Memory B cell (primary cell): ENCODE data around the gene NDUFS7.
A peak's percentile ranks its signal among the peaks of the same experiment; 100 is the strongest.

Source experiments
- ATAC-seq: fragments of 150-1000 bp; cut with Tn5 transposase; 2 replicates; pipeline ENCODE4 v1.10.0; 2021; ENCODE audit warnings: low read depth, mild to moderate bottlenecking, moderate library complexity
- DNase-seq, 2 donors: peaks; one replicate each; pipeline ENCODE4 v3.0.0; 2022; ENCODE audit warnings: low spot score in 2 of 2
- H3K27ac Mint-ChIP-seq: one replicate; pipeline ENCODE4 v1.8.0; 2022; ENCODE audit warnings: mild to moderate bottlenecking, moderate library complexity, mixed read lengths
- H3K27me3 Mint-ChIP-seq: one replicate; pipeline ENCODE4 v1.8.0; 2022; ENCODE audit warnings: mixed read lengths
- H3K36me3 Mint-ChIP-seq: one replicate; pipeline ENCODE4 v1.8.0; 2022; ENCODE audit warnings: mild to moderate bottlenecking, mixed read lengths
- H3K4me1 Mint-ChIP-seq: one replicate; pipeline ENCODE4 v1.8.0; 2022; ENCODE audit warnings: mixed read lengths
- H3K4me3 Mint-ChIP-seq: one replicate; pipeline ENCODE4 v1.8.0; 2022; ENCODE audit warnings: mild to moderate bottlenecking, moderate library complexity, mixed read lengths
- H3K9me3 Mint-ChIP-seq: one replicate; pipeline ENCODE4 v1.8.0; 2022; ENCODE audit warnings: mixed read lengths

The NDUFS7 gene

DNA sequence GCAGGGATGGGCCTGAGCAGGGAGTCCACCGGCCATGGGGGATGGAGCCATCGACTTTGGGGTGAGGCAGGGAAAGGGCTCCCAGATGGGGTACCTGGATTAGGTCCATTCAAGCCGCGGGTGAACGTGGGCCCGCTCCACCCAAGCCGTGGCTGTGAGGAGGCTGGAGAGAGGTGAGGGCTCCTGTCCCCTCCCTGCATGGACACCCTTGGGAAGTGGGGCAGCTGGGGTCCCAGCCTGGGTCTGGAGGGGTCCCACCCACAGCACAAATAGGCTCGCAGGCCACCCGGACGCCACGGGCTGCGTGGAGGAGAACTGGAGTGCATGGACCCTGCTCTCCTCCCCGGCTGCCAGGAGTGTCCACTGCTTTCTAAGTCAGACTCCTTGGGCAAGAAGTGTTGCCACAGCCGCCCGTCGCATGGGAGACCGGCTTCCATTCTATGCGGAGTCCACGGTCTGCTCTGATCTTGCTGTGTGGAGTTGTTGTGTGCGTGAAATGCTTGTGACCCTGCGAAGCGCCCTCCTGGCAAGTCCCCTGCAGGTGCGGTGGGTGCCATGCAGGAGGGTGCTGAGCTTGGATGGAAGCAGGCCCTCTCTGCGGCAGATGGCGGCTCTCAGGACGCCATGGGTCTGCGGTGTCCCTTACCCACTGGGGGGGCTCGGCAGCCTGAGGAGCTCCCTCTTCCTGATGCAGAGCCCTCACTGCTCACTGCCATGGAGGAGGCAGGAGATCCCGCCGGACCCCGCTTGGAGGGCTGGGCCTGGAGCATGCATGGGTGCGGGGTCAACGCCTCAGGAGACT lies 25.7 kb downstream of the NDUFS7 start:
- Mint-ChIP-seq H3K9me3 (no peaks in the 10 kb centered on the region), H3K27ac (no peak overlapping the region), H3K27me3 (peaks cover 2% of the 10 kb centered on the region), H3K4me3 (peak overlapping the region; percentile 88), H3K36me3 (no peaks in the 10 kb centered on the region), H3K4me1 (peaks cover 29% of the 10 kb centered on the region)
- ATAC-seq (no peak), DNase-seq (no peak)

DNA sequence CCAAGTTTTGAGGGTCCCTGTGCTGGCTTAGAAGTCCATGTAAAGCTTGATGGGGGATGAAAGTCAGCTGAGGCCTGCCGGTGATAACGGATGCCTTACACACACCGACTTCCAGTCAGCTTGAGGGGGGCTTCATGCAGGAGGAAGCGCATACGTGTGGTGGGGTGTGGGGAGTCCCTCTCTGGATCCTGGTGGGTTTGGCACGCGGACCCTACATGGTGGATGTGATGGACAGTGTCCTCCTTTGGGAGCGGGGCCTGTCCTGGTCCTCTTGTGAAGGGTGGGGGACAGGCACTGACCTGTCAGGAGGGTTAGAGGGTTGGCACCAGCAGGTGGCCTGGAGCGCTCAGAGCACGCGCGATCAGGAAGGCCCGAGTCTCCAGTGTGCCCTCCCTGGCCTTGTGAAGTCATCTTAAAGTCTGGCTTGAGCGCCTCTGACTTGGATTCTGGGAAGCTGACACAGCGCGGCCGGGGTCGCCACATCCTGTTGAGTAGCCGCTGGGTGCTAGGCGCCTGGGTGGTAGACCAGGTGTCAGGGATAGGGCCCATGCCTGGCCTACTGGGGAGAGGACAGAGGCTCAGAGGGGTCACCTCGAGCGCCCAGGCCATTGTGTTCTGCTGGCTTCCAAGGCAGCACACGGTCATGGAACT lies 26.6 kb downstream of the NDUFS7 start:
- Mint-ChIP-seq H3K4me3 (peak overlapping the region; percentile 88), H3K36me3 (no peaks in the 10 kb centered on the region), H3K4me1 (peaks cover 35% of the 10 kb centered on the region), H3K27me3 (no peaks in the 10 kb centered on the region), H3K9me3 (no peaks in the 10 kb centered on the region), H3K27ac (peak overlapping the region; percentile 9)
- ATAC-seq (no peak), DNase-seq (no peak)

GRCh38 chr19:1410789-1411188 lies 27.1 kb downstream of the NDUFS7 start:
- no peak for ATAC-seq
- H3K9me3 Mint-ChIP-seq, result no peaks in the 10 kb centered on the region
- H3K27ac Mint-ChIP-seq, result peak overlapping the region; percentile 9
- H3K27me3 Mint-ChIP-seq, result no peaks in the 10 kb centered on the region
- H3K4me1 Mint-ChIP-seq, result peaks cover 37% of the 10 kb centered on the region
- H3K4me3 Mint-ChIP-seq, result peak overlapping the region; percentile 88
- DNase-seq, result no peak
- no peaks in the 10 kb centered on the region for H3K36me3 Mint-ChIP-seq

- H3K9me3 Mint-ChIP-seq, result no peaks in the 10 kb centered on the region
- H3K4me1 Mint-ChIP-seq, result peaks cover 37% of the 10 kb centered on the region
- no peak for DNase-seq
- peak overlapping the region; percentile 8 for H3K4me3 Mint-ChIP-seq
- H3K27me3 Mint-ChIP-seq, result no peaks in the 10 kb centered on the region
- no peaks in the 10 kb centered on the region for H3K36me3 Mint-ChIP-seq
- ATAC-seq, result no peak
- H3K27ac Mint-ChIP-seq, result no peak overlapping the region
These were observed 27.8 kb downstream of the NDUFS7 start for GRCh38 chr19:1411255-1412191.

DNA sequence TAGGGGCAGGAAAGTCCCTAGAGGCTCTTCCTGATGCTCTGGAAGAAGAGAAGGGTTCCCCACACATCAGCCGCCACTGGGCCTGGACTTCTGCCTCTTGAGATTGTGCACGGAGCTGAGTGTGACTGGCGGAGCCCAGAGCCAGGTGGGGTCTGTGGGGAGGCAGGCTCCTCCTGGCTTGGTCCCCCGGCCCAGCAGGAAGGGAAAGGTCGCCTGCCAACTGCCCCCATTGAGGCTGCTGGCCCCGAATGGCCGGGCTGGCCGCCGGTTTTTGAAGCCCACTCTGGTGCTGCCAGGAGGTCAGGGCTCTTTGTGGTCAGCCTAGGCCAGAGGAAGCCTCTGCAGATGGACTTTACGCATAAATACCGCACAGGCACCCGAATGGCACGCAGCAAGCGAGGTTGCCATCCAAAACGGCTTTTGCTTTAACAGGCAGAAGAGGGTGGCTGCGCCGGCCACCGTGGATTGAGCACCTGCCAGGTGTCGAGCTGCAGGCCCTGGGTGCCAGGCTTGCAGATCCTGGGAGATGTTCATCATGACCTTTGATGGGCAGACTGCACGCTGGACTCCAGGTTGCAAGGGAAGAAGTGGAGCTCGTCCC lies 28.7 kb downstream of the NDUFS7 start:
- Mint-ChIP-seq H3K4me3 (no peak overlapping the region), H3K27ac (no peak overlapping the region), H3K4me1 (peaks cover 36% of the 10 kb centered on the region), H3K27me3 (no peaks in the 10 kb centered on the region), H3K9me3 (no peaks in the 10 kb centered on the region), H3K36me3 (peaks cover 2% of the 10 kb centered on the region)
- ATAC-seq (no peak), DNase-seq (no peak)

DNA sequence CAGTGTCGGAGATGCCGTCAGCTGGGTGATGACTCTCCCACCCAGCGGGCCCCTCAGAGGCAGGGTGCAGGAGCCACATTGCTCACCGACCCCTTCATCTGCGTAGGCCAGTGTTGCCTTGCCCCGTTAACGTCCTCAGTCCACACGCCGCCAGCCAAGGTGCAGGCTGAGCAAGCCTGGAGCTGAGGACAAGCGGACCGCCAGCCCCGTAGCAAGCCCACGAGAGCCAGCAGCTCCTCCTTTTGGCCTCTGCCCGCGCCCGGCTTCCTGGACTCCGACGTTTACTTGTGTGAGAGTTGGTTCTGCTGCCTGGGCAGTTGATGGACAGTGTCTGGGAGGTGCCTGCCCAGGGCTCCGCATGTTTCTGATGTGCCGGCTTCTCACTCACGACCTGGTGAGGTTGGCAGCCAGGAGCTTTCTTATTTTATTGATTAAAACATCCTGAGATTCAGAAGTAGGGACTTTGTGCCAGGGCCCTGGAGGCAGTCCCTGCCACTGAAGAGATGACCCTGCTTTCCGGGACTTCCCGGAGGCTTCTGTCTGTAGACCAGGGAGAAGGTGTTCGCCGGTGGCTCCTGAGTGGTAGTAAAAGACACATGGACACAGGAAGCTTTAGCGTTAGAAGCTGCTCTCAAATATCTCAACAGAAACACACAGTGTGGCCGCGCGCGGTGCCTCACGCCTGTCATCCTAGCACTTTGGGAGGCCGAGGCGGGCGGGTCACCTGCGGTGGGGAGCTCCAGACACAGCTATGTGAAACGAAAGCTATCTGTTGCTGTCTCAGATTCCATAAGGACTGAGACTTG lies 29.5 kb downstream of the NDUFS7 start:
- Mint-ChIP-seq H3K27me3 (no peaks in the 10 kb centered on the region), H3K36me3 (peaks cover 4% of the 10 kb centered on the region), H3K4me3 (no peak overlapping the region), H3K4me1 (peaks cover 36% of the 10 kb centered on the region), H3K27ac (no peak overlapping the region), H3K9me3 (no peaks in the 10 kb centered on the region)
- DNase-seq (no peak), ATAC-seq (no peak)

GRCh38 chr19:1416014-1416841 lies 32.5 kb downstream of the NDUFS7 start:
- H3K36me3 Mint-ChIP-seq, result peaks cover 13% of the 10 kb centered on the region
- H3K9me3 Mint-ChIP-seq, result no peaks in the 10 kb centered on the region
- ATAC-seq (no peak), DNase-seq (no peak)
- H3K27me3 Mint-ChIP-seq, result no peaks in the 10 kb centered on the region
- H3K4me1 Mint-ChIP-seq, result peaks cover 18% of the 10 kb centered on the region
- no peak overlapping the region for H3K4me3 Mint-ChIP-seq
- no peak overlapping the region for H3K27ac Mint-ChIP-seq

- H3K27me3 Mint-ChIP-seq, result no peaks in the 10 kb centered on the region
- H3K4me3 Mint-ChIP-seq, result no peak overlapping the region
- peak overlapping the region; percentile 55 for H3K27ac Mint-ChIP-seq
- DNase-seq (no peak), ATAC-seq (no peak)
- H3K36me3 Mint-ChIP-seq, result peaks cover 13% of the 10 kb centered on the region
- H3K4me1 Mint-ChIP-seq, result peaks cover 12% of the 10 kb centered on the region
- no peaks in the 10 kb centered on the region for H3K9me3 Mint-ChIP-seq
These were observed 33.4 kb downstream of the NDUFS7 start for GRCh38 chr19:1417145-1417544.

DNA sequence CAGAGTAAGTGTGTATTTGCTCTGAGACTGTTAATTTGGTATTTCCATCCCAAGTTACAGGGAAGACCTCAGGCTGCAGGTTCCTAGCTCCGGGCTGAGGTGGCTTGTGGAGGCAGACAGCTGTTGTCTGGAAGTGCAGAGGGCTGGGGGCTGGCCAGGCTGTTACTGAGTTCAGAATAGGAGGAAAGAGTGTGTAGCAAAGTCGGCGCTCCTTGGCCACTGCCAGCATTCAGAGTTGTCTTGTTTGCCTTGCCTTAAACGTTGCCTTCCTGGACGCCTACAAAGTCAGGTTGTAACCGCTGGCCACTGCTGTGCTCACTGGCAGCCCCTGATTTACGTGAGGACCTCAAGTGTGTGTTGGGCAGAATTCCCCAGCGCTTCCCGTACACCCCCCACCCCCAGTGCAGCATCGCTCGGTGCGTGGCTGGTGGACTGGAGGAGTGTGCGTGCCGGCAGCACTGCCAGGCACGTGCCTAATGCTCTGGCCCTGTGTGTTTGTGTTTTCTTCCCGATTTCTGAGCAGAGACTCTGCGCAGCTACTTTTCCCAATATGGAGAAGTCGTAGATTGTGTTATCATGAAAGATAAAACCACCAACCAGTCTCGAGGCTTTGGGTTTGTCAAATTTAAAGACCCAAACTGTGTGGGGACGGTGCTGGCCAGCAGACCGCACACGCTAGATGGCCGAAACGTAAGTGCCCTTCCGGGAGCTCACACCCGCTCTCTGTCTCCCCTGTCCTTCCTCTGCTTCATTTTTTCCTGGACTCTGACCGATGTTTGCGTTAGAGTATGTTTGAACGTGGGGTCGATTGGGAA lies 34.2 kb downstream of the NDUFS7 start:
- DNase-seq (no peak), ATAC-seq (no peak)
- peaks cover 16% of the 10 kb centered on the region for H3K36me3 Mint-ChIP-seq
- no peaks in the 10 kb centered on the region for H3K27me3 Mint-ChIP-seq
- no peaks in the 10 kb centered on the region for H3K9me3 Mint-ChIP-seq
- H3K4me1 Mint-ChIP-seq, result peaks cover 12% of the 10 kb centered on the region
- peak overlapping the region; percentile 55 for H3K27ac Mint-ChIP-seq
- no peak overlapping the region for H3K4me3 Mint-ChIP-seq

DNA sequence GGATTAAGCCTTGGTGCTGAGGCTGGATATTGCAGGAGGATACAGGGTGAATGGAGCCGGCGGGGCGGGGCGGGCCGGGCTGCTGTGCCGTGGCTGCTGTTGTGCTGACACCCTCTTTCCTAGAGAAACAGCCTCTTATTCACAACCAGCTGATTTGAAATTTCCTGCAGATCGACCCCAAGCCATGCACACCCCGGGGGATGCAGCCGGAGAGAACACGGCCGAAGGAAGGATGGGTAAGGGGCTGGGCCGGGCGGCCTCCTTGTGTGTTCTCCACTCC lies 34.7 kb downstream of the NDUFS7 start:
- ATAC-seq (no peak), DNase-seq (no peak)
- Mint-ChIP-seq H3K36me3 (peaks cover 21% of the 10 kb centered on the region), H3K27ac (no peak overlapping the region), H3K9me3 (no peaks in the 10 kb centered on the region), H3K27me3 (no peaks in the 10 kb centered on the region), H3K4me1 (peaks cover 12% of the 10 kb centered on the region), H3K4me3 (no peak overlapping the region)

DNA sequence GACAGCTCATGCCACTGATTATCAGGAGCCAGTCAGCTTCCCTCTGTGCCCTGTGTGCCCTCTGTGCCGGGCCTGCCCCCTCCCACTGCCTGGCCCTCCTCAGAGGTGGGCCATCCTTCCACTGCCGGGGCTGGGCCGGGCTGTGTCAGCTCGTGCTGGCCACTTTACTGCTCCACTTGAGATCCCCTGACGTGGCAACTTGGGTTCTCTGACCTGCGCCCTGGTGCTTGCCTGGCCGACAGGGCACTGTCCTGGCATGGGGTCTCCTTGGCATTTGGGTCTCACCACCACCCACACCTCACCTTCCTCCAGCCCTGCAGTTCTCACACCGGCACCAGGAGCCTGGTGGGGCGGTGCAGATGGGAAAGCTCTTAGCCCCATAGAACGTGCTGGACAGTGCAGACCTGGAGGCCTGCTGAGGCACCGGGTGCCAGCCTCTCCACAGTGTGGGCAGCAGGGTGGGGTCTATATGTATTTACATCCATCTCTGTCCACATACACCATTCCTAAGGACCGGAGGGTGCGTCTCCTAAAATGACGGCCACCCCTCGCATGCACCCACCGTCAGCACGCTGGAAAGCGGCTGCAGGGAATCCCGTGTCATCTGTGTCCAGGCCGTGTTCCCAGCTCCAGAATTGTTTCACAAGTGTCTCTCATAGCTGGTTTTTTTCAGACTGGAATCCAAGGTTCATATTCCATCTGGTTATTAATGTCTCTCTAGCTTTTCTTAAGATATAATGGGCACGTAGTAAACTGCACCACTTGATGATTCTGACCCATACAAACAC lies 35.4 kb downstream of the NDUFS7 start:
- peaks cover 12% of the 10 kb centered on the region for H3K4me1 Mint-ChIP-seq

More for the DNA sequence above, 35.4 kb downstream of the NDUFS7 start:
- Mint-ChIP-seq H3K27ac (no peak overlapping the region), H3K36me3 (peaks cover 24% of the 10 kb centered on the region), H3K27me3 (no peaks in the 10 kb centered on the region), H3K9me3 (no peaks in the 10 kb centered on the region), H3K4me3 (no peak overlapping the region)
- ATAC-seq (no peak), DNase-seq (no peak)
